Esophagus squamous epithelium (tissue), 4 donors: ENCODE data around the gene FAM163A.

Experiments
- CTCF ChIP-seq, 6 experiments: fragments of 450-650 bp in 4 of 6; fragments of 200-600 bp in 2 of 6; sonication (generic) in 2 of 6; IDR thresholded peaks; one replicate each; pipeline ENCODE4 v1.5.1; 2016 to 2019; ENCODE audit warnings: antibody characterized with exemption in 6 of 6, mild to moderate bottlenecking in 4 of 6, moderate library complexity in 4 of 6
- POLR2A ChIP-seq, 4 donors: fragments of 450-650 bp; IDR thresholded peaks; one replicate each; pipeline ENCODE4 v1.6.1; 2017; ENCODE audit warnings: antibody characterized with exemption in 4 of 4, mild to moderate bottlenecking in 4 of 4, moderate library complexity in 3 of 4

GRCh38 chr1:179794146-179794545 is 51.1 kb downstream of the FAM163A start:
- no peak for TF ChIP-seq POLR2A (IDR thresholded peaks at IDR 0.05)
- TF ChIP-seq CTCF (IDR thresholded peaks at IDR 0.05) = no peak
